H9 (cell line): ENCODE measurements around the gene OTX2. TPM values are rescaled to one million over a fixed set of nuclear protein-coding genes. Genes with fewer than 3 reads are reported as not detected.

Experiments used
- DNase-seq: peaks from one replicate; pipeline ENCODE4 v3.0.0-alpha.2; 2017
- H2AFZ ChIP-seq: one replicate; pipeline ENCODE4 v1.6.1; 2013; ENCODE audit warnings: mild to moderate bottlenecking, low read length, control low read depth, moderate library complexity
- H2AK5ac ChIP-seq: 2 replicates; pipeline ENCODE4 v1.6.1; 2013; ENCODE audit warnings: low read length, control low read depth, mixed read lengths; ENCODE audit not compliant: insufficient read length
- H2BK120ac ChIP-seq: one replicate; pipeline ENCODE4 v1.6.1; 2013; ENCODE audit warnings: low read depth, mild to moderate bottlenecking, low read length, control low read depth, inconsistent platforms; ENCODE audit not compliant: poor library complexity, severe bottlenecking
- H2BK12ac ChIP-seq: 2 replicates; pipeline ENCODE4 v1.6.1; 2013; ENCODE audit warnings: low read length, control low read depth, mixed read lengths, low read depth; ENCODE audit not compliant: insufficient read length
- H2BK15ac ChIP-seq: 2 replicates; pipeline ENCODE4 v1.6.1; 2013; ENCODE audit warnings: low read depth, low read length, control low read depth
- H2BK20ac ChIP-seq: one replicate; pipeline ENCODE4 v1.6.1; 2013; ENCODE audit warnings: low read depth, mild to moderate bottlenecking, low read length, control low read depth, inconsistent platforms; ENCODE audit not compliant: poor library complexity, severe bottlenecking
- H2BK5ac ChIP-seq: 2 replicates; pipeline ENCODE4 v1.6.1; 2013; ENCODE audit warnings: low read length, control low read depth, mixed read lengths; ENCODE audit not compliant: insufficient read length
- H3K14ac ChIP-seq: 2 replicates; pipeline ENCODE4 v1.6.1; 2013; ENCODE audit warnings: low read length, control low read depth; ENCODE audit not compliant: insufficient read depth
- H3K18ac ChIP-seq: 2 replicates; pipeline ENCODE4 v1.6.1; 2013; ENCODE audit warnings: low read depth, mild to moderate bottlenecking, mixed read lengths, low read length, control low read depth; ENCODE audit not compliant: insufficient read length
- H3K23ac ChIP-seq: 2 replicates; pipeline ENCODE4 v1.6.1; 2013; ENCODE audit warnings: low read length, control low read depth, mixed read lengths, low read depth; ENCODE audit not compliant: insufficient read length
- H3K23me2 ChIP-seq: 2 replicates; pipeline ENCODE4 v1.6.1; 2013; ENCODE audit warnings: low read depth, mild to moderate bottlenecking, mixed read lengths, low read length, control low read depth; ENCODE audit not compliant: insufficient read length, poor library complexity, severe bottlenecking
- H3K27ac ChIP-seq: 2 replicates; pipeline ENCODE4 v1.5.1; 2013; ENCODE audit warnings: low read length, control low read depth, mixed read lengths, low read depth; ENCODE audit not compliant: insufficient read length
- H3K27me3 ChIP-seq: 2 replicates; pipeline ENCODE4 v1.6.1; 2013; ENCODE audit warnings: low read length, control low read depth, inconsistent platforms; ENCODE audit not compliant: insufficient read depth
- H3K4ac ChIP-seq: 2 replicates; pipeline ENCODE4 v1.6.1; 2013; ENCODE audit warnings: low read depth, mild to moderate bottlenecking, control low read depth, inconsistent platforms, low read length, moderate library complexity
- H3K4me1 ChIP-seq: 2 replicates; pipeline ENCODE4 v1.6.1; 2013; ENCODE audit warnings: low read length, control low read depth, inconsistent platforms; ENCODE audit not compliant: insufficient read depth
- H3K4me2 ChIP-seq: 2 replicates; pipeline ENCODE4 v1.6.1; 2013; ENCODE audit warnings: low read length, control low read depth, mixed read lengths; ENCODE audit not compliant: insufficient read length, insufficient read depth
- H3K56ac ChIP-seq: 2 replicates; pipeline ENCODE4 v1.6.1; 2013; ENCODE audit warnings: low read depth, mild to moderate bottlenecking, mixed read lengths, low read length, control low read depth; ENCODE audit not compliant: insufficient read length
- H3K79me1 ChIP-seq: 2 replicates; pipeline ENCODE4 v1.6.1; 2013; ENCODE audit warnings: low read depth, mild to moderate bottlenecking, moderate library complexity, low read length, control low read depth, inconsistent platforms; ENCODE audit not compliant: insufficient read depth, poor library complexity, severe bottlenecking
- H3K79me2 ChIP-seq: 2 replicates; pipeline ENCODE4 v1.6.1; 2013; ENCODE audit warnings: low read length, control low read depth, inconsistent platforms; ENCODE audit not compliant: insufficient read depth
- H3K9ac ChIP-seq: 2 replicates; pipeline ENCODE4 v1.6.1; 2013; ENCODE audit warnings: low read length, control low read depth, mixed read lengths; ENCODE audit not compliant: insufficient read length; ENCODE audit errors: extremely low read depth
- H3K9me3 ChIP-seq: one replicate; pipeline ENCODE4 v1.6.1; 2013; ENCODE audit warnings: low read depth, low read length, inconsistent platforms; ENCODE audit not compliant: control insufficient read depth
- H3T11ph ChIP-seq: one replicate; pipeline ENCODE4 v1.6.1; 2013; ENCODE audit warnings: mild to moderate bottlenecking, low read length, control low read depth, inconsistent platforms
- H4K20me1 ChIP-seq: one replicate; pipeline ENCODE4 v1.6.1; 2013; ENCODE audit not compliant: control insufficient read depth, insufficient read length, insufficient read depth
- H4K5ac ChIP-seq: 2 replicates; pipeline ENCODE4 v1.6.1; 2013; ENCODE audit warnings: low read depth, mild to moderate bottlenecking, mixed read lengths, low read length, control low read depth; ENCODE audit not compliant: insufficient read length
- H4K8ac ChIP-seq: replicated peaks from 2 replicates; pipeline ENCODE4 v1.6.1; 2013; ENCODE audit warnings: low read length, control low read depth, mixed read lengths, low read depth; ENCODE audit not compliant: insufficient read length
- H4K91ac ChIP-seq: 2 replicates; pipeline ENCODE4 v1.6.1; 2013; ENCODE audit warnings: low read depth, mild to moderate bottlenecking, moderate library complexity, mixed read lengths, low read length, control low read depth; ENCODE audit not compliant: insufficient read length
- H3K27ac Mint-ChIP-seq, 3 experiments: 2 replicates in 2 of 3; 3 replicates in 1 of 3; pipeline ENCODE4 v1.8.0; 2020 to 2021; ENCODE audit warnings: mixed read lengths in 3 of 3, mild to moderate bottlenecking in 1 of 3, moderate library complexity in 1 of 3
- H3K27me3 Mint-ChIP-seq: 2 replicates; pipeline ENCODE4 v1.8.0; 2021; ENCODE audit warnings: low read depth, mild to moderate bottlenecking, moderate library complexity, mixed read lengths
- H3K36me3 Mint-ChIP-seq, 3 experiments: 2 replicates in 2 of 3; 3 replicates in 1 of 3; pipeline ENCODE4 v1.8.0; 2020 to 2021; ENCODE audit warnings: low read depth in 3 of 3, mixed read lengths in 3 of 3; ENCODE audit not compliant: insufficient read depth in 1 of 3
- H3K4me1 Mint-ChIP-seq, 2 experiments: 2 replicates each; pipeline ENCODE4 v1.8.0; 2020; ENCODE audit warnings: mixed read lengths in 2 of 2
- H3K4me3 Mint-ChIP-seq, 2 experiments: 2 replicates in 1 of 2; 3 replicates in 1 of 2; pipeline ENCODE4 v1.8.0; 2020 to 2021; ENCODE audit warnings: mild to moderate bottlenecking in 2 of 2, mixed read lengths in 2 of 2, moderate library complexity in 1 of 2
- H3K9me3 Mint-ChIP-seq, 2 experiments: 2 replicates in 1 of 2; 3 replicates in 1 of 2; pipeline ENCODE4 v1.8.0; 2020; ENCODE audit warnings: mild to moderate bottlenecking in 2 of 2, mixed read lengths in 2 of 2, moderate library complexity in 1 of 2
- total RNA-seq: library from RNA; stranded (reverse); gene quantifications from 2 replicates; pipeline ENCODE4 v1.2.1, GENCODE V29; 2021
- TF ChIP-seq, protein P1 (sequence below): fragments of 200-600 bp; sonication (generic); conservative IDR thresholded peaks from 3 replicates; pipeline ENCODE4 v1.8.0; 2021; ENCODE audit warnings: antibody characterized with exemption, mild to moderate bottlenecking

The OTX2 gene
- total RNA-seq, 1 experiment from 2014 or later = 193 TPM

DNA sequence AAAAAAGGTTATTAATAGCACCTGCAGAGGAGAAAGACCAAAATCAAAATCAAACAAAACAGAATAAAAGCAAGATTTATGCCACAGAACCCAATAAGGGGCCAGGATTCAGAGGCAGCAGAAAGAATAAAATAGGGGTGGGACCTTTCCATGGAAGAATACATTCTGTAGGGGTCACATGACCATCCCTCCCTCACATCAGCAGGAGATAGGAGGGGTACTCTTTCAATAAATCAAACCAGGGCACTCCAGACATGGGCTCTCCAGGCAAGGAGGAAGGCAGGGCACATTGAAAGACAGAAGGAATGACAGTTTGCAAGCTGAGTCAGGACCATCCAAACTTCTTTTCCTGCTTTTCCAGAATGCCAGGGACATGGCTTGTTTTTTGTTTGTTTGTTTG is 39.8 kb downstream of the OTX2 start:
- H4K20me1 ChIP-seq = no peaks in the 10 kb centered on the region
- TF ChIP-seq, protein P1, sequence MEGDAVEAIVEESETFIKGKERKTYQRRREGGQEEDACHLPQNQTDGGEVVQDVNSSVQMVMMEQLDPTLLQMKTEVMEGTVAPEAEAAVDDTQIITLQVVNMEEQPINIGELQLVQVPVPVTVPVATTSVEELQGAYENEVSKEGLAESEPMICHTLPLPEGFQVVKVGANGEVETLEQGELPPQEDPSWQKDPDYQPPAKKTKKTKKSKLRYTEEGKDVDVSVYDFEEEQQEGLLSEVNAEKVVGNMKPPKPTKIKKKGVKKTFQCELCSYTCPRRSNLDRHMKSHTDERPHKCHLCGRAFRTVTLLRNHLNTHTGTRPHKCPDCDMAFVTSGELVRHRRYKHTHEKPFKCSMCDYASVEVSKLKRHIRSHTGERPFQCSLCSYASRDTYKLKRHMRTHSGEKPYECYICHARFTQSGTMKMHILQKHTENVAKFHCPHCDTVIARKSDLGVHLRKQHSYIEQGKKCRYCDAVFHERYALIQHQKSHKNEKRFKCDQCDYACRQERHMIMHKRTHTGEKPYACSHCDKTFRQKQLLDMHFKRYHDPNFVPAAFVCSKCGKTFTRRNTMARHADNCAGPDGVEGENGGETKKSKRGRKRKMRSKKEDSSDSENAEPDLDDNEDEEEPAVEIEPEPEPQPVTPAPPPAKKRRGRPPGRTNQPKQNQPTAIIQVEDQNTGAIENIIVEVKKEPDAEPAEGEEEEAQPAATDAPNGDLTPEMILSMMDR = no peak
- H3K79me1 ChIP-seq = no peaks in the 10 kb centered on the region
- no peak overlapping the region for H3K4me2 ChIP-seq
- Mint-ChIP-seq H3K4me3 (no peak overlapping the region), H3K9me3 (no peaks in the 10 kb centered on the region), H3K4me1 (peaks cover 9% of the 10 kb centered on the region in 2 experiments), H3K27ac (no peak overlapping the region), H3K27me3 (no peaks in the 10 kb centered on the region; the same call in 1 of the 2 replicates), H3K36me3 (no peaks in the 10 kb centered on the region)
- no peak overlapping the region for H2BK120ac ChIP-seq
- H3K23me2 ChIP-seq = no peaks in the 10 kb centered on the region
- no peaks in the 10 kb centered on the region for H3K27me3 ChIP-seq
- no peak overlapping the region for H3K9ac ChIP-seq
- no peak overlapping the region for H2BK20ac ChIP-seq
- H2BK15ac ChIP-seq = no peak overlapping the region
- no peak for DNase-seq
- no peaks in the 10 kb centered on the region for H3K79me2 ChIP-seq
- H3K4ac ChIP-seq = no peak overlapping the region
- H4K8ac ChIP-seq = no peak overlapping the region
- H3K27ac ChIP-seq = no peak overlapping the region
- no peak overlapping the region for H3K14ac ChIP-seq
- H3K9me3 ChIP-seq = no peaks in the 10 kb centered on the region
- no peak overlapping the region for H4K5ac ChIP-seq
- no peak overlapping the region for H2BK5ac ChIP-seq
- H3K18ac ChIP-seq = no peak overlapping the region
- H3K23ac ChIP-seq = no peak overlapping the region
- H2BK12ac ChIP-seq = no peak overlapping the region
- no peak overlapping the region for H3T11ph ChIP-seq
- H4K91ac ChIP-seq = no peak overlapping the region
- no peak overlapping the region for H2AK5ac ChIP-seq
- H3K4me1 ChIP-seq = no peaks in the 10 kb centered on the region
- no peak overlapping the region for H2AFZ ChIP-seq
- H3K56ac ChIP-seq = no peak overlapping the region
